SK-N-SH (cell line): Measurements from ENCODE around the gene TM9SF2. TPM values are rescaled to one million over a fixed set of nuclear protein-coding genes. Genes with fewer than 3 reads are reported as not detected.

Experiments
- CTCF ChIA-PET: fragments of 300-600, 350-600 bp; formaldehyde crosslinking; extraction: SDS; loops from one replicate; lab custom pipeline; 2021; lab: Yijun Ruan, JAX
- POLR2A ChIA-PET: fragments of 350-600 bp; sonication (Branson Sonifier 250); formaldehyde crosslinking; extraction: SDS; loops from one replicate; lab custom pipeline; 2020; ENCODE audit warnings: antibody characterized with exemption, inconsistent platforms; lab: Yijun Ruan, JAX
- DNase-seq: peaks from one replicate; pipeline ENCODE4 v3.0.0; 2012
- H2AFZ ChIP-seq: fragments of 200-600 bp; sonication (generic); 2 replicates; pipeline ENCODE4 v1.8.1; 2016; ENCODE audit warnings: antibody characterized with exemption, mild to moderate bottlenecking, low read depth
- H3F3A ChIP-seq: fragments of 200-600 bp; sonication (generic); replicated peaks from 2 replicates; pipeline ENCODE3; 2016; ENCODE audit warnings: antibody characterized with exemption, mild to moderate bottlenecking; ENCODE audit not compliant: insufficient read depth
- H3K27ac ChIP-seq, 2 experiments: fragments of 200-500 bp in 1 of 2; fragments of 200-600 bp in 1 of 2; sonication (Bioruptor generic) in 1 of 2; sonication (generic), shearing (Covaris generic) in 1 of 2; 2 replicates each; pipeline versions ENCODE4 v1.5.1 to v1.6.1; 2014 to 2016; ENCODE audit warnings: low read depth in 2 of 2, inconsistent platforms in 1 of 2, low read length in 1 of 2, mild to moderate bottlenecking in 1 of 2, mixed read lengths in 1 of 2
- H3K27me3 ChIP-seq: fragments of 200-600 bp; sonication (generic), shearing (Covaris generic); 2 replicates; pipeline ENCODE4 v1.6.1; 2016; ENCODE audit warnings: mixed run types; ENCODE audit not compliant: insufficient read depth
- H3K36me3 ChIP-seq, 2 experiments: fragments of 200-500 bp in 1 of 2; fragments of 200-600 bp in 1 of 2; sonication (Bioruptor generic) in 1 of 2; sonication (generic) in 1 of 2; replicated peaks in 1 of 2; 2 replicates each; pipeline versions ENCODE3 to v1.5.1; 2014 to 2016; ENCODE audit warnings: low read length in 1 of 2, mild to moderate bottlenecking in 1 of 2; ENCODE audit not compliant: insufficient read depth in 2 of 2, control insufficient read depth in 1 of 2
- H3K4me1 ChIP-seq, 2 experiments: fragments of 200-500 bp in 1 of 2; fragments of 200-600 bp in 1 of 2; sonication (Bioruptor generic) in 1 of 2; sonication (generic), shearing (Covaris generic) in 1 of 2; 2 replicates each; pipeline versions ENCODE4 v1.5.1 to v1.6.1; 2014 to 2016; ENCODE audit warnings: low read depth in 1 of 2, low read length in 1 of 2, mixed run types in 1 of 2; ENCODE audit not compliant: insufficient read depth in 2 of 2, control insufficient read depth in 1 of 2
- H3K4me2 ChIP-seq: fragments of 200-600 bp; sonication (generic), shearing (Covaris generic); 2 replicates; pipeline ENCODE4 v1.6.1; 2017; ENCODE audit warnings: mixed run types
- H3K4me3 ChIP-seq, 2 experiments: fragments of 200-500 bp in 1 of 2; fragments of 200-600 bp in 1 of 2; sonication (Bioruptor generic) in 1 of 2; sonication (generic), shearing (Covaris generic) in 1 of 2; 2 replicates each; pipeline versions ENCODE4 v1.5.1 to v1.8.1; 2014 to 2016; ENCODE audit warnings: low read depth in 2 of 2, inconsistent platforms in 1 of 2, low read length in 1 of 2, mild to moderate bottlenecking in 1 of 2, mixed read lengths in 1 of 2, moderate library complexity in 1 of 2
- H3K79me2 ChIP-seq: fragments of 200-600 bp; sonication (generic); 2 replicates; pipeline ENCODE4 v1.8.1; 2017; ENCODE audit warnings: mild to moderate bottlenecking; ENCODE audit not compliant: insufficient read depth
- H3K9ac ChIP-seq: fragments of 200-600 bp; sonication (generic); 2 replicates; pipeline ENCODE4 v1.6.1; 2017; ENCODE audit warnings: mixed run types
- H3K9me2 ChIP-seq: fragments of 200-600 bp; sonication (generic); 2 replicates; pipeline ENCODE4 v1.6.1; 2017; ENCODE audit warnings: mixed run types
- H3K9me3 ChIP-seq: fragments of 200-600 bp; sonication (generic); 2 replicates; pipeline ENCODE4 v1.6.1; 2017; ENCODE audit warnings: mixed run types, mild to moderate bottlenecking, moderate library complexity
- H4K20me1 ChIP-seq: fragments of 200-600 bp; sonication (generic); 2 replicates; pipeline ENCODE4 v1.6.1; 2017; ENCODE audit warnings: mild to moderate bottlenecking, mixed run types; ENCODE audit not compliant: insufficient read depth
- ELF1 ChIP-seq: IDR thresholded peaks from 2 replicates; pipeline ENCODE4 v1.4.0; 2012
- FOXM1 ChIP-seq: IDR thresholded peaks from 2 replicates; pipeline ENCODE4 v1.4.0; 2012; ENCODE audit warnings: low read depth, mild to moderate bottlenecking
- GABPA ChIP-seq: IDR thresholded peaks from 2 replicates; pipeline ENCODE4 v1.4.0; 2012; ENCODE audit warnings: low read depth, mild to moderate bottlenecking
- GATA2 ChIP-seq: sonication (generic); formaldehyde crosslinking; IDR thresholded peaks from 2 replicates; pipeline ENCODE4 v1.5.0; 2020; ENCODE audit warnings: mild to moderate bottlenecking, missing genetic modification reagents
- MEF2A ChIP-seq: IDR thresholded peaks from 2 replicates; pipeline ENCODE4 v1.4.0; 2012; ENCODE audit warnings: low read depth, borderline replicate concordance
- MXI1 ChIP-seq: IDR thresholded peaks from 2 replicates; pipeline ENCODE4 v1.6.1; 2012; ENCODE audit warnings: mild to moderate bottlenecking, low read depth, low read length, improper control_type of control experiment
- POLR2AphosphoS5 ChIP-seq: IDR thresholded peaks from 2 replicates; pipeline ENCODE4 v1.6.1; 2012; ENCODE audit warnings: low read depth, low read length
- RFX5 ChIP-seq: IDR thresholded peaks from 2 replicates; pipeline ENCODE4 v1.6.1; 2012; ENCODE audit warnings: mild to moderate bottlenecking, improper control_type of control experiment, low read length
- TAF1 ChIP-seq: IDR thresholded peaks from 2 replicates; pipeline ENCODE4 v1.6.1; 2012; ENCODE audit warnings: low read depth, mild to moderate bottlenecking, low read length, moderate library complexity, borderline replicate concordance
- TCF12 ChIP-seq: IDR thresholded peaks from 2 replicates; pipeline ENCODE4 v1.4.0; 2012
- YY1 ChIP-seq: IDR thresholded peaks from 2 replicates; pipeline ENCODE4 v1.4.0; 2012; ENCODE audit warnings: low read depth, mild to moderate bottlenecking
- ZBTB33 ChIP-seq: IDR thresholded peaks from 2 replicates; pipeline ENCODE4 v1.4.0; 2012; ENCODE audit warnings: low read depth, borderline replicate concordance
- WGBS: methylation state at CpG from one replicate; pipeline ENCODE4 v1.1.6; 2017; ENCODE audit warnings: low lambda C conversion rate; 5-methylcytosine and 5-hydroxymethylcytosine counted together
- polyA plus RNA-seq, 3 experiments: library from polyadenylated mRNA; depleted of rRNA; stranded (reverse); fragments of >200 nt; gene quantifications; 2 replicates each; pipeline ENCODE4 v1.2.3, GENCODE V29; 2012
- TF ChIP-seq, protein P1 (sequence below): IDR thresholded peaks from 2 replicates; pipeline ENCODE4 v1.4.0; 2012; ENCODE audit warnings: low read depth, borderline replicate concordance

Gene TM9SF2
- polyA plus RNA-seq, 1 of the 3 experiments (the other 2 are of a cell fraction), result 49.8 TPM

DNA sequence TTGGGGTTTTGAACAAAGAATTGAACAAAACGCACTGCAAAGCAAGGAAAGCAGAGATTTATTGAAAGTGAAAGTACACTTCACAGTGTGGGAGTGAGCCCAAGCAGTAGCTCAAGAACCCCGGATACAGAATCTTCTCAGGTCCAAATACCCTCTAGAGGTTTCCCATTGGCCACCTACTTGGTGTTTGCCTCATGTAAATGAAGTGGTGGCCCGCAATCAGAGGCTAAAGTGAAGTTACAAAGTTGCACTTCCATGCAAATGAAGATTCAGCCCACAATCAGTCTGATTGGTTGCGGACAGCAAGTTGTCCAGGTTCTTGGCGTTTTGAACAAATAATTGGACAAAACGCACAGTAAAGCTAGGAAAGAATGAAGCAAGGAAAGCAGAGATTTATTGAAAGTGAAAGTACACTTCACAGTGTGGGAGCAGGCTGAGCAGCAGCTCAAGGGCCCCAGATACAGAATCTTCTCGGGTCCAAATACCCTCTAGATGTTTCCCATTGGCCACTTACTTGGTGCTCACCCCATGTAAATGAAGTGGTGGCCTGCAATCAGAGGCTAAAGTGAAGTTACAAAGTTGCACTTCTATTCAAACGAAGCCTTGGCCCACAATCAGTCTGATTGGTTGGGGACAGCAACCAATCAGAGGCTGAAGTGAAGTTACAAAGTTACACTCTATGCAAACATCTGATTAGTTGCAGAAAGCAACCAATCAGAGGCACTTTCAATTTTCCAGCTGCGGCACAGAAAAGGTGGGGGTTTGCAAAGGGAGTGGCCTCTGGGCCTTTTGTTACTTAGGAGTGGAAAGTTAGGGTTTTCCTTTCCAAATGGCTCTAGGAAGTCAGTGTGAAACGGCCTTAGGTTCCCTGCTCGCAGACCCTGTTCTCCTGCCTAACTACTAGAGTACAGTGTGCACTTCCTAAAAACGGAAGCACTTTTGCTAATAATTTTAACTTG, 4.8 kb upstream of the TM9SF2 start:
- peak overlapping the region; percentile 36 to 51; a peak in 3 of 4 replicates for H3K4me3 ChIP-seq
- TF ChIP-seq, protein P1, sequence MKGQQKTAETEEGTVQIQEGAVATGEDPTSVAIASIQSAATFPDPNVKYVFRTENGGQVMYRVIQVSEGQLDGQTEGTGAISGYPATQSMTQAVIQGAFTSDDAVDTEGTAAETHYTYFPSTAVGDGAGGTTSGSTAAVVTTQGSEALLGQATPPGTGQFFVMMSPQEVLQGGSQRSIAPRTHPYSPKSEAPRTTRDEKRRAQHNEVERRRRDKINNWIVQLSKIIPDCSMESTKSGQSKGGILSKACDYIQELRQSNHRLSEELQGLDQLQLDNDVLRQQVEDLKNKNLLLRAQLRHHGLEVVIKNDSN, result no peak
- TF ChIP-seq ELF1 (no peak), YY1 (no peak), RFX5 (no peak), TCF12 (no peak), MEF2A (no peak), POLR2AphosphoS5 (peak; percentile 40; the same call in 1 of the 2 replicates), ZBTB33 (no peak), GABPA (no peak), FOXM1 (no peak), TAF1 (peak; percentile 32; the same call in 1 of the 2 replicates), MXI1 (no peak), GATA2 (CRISPR knock-in tag) (no peak)
- DNase-seq, result no peak
- no peaks in the 10 kb centered on the region for H3K9me2 ChIP-seq
- H3K4me1 ChIP-seq, result peaks cover 0 to 13% of the 10 kb centered on the region in 2 experiments; a peak in 1 of 4 replicates
- H3K27me3 ChIP-seq, result no peaks in the 10 kb centered on the region
- H3K36me3 ChIP-seq, result no peaks in the 10 kb centered on the region
- H3K27ac ChIP-seq, result peak overlapping the region in 1 of 2 experiments; percentile 55; a peak in 2 of 4 replicates
- H3K79me2 ChIP-seq, result peaks cover 3% of the 10 kb centered on the region
- H3F3A ChIP-seq, result peaks cover 11% of the 10 kb centered on the region
- WGBS, result 78% methylated on average over 12 of the region's 12 CpGs
- peak overlapping the region; percentile 79 for H3K4me2 ChIP-seq
- ChIA-PET POLR2A (no interaction called here), CTCF (interaction anchor here (0.9 kb wide), 1 partner anchor 39 kb away, joined by 3 read pairs; no protein-coding TSS in a partner anchor)
- peak overlapping the region; percentile 15; the same call in 1 of the 2 replicates for H3K9ac ChIP-seq
- no peaks in the 10 kb centered on the region for H4K20me1 ChIP-seq
- peak overlapping the region; percentile 92 for H2AFZ ChIP-seq
- H3K9me3 ChIP-seq, result no peaks in the 10 kb centered on the region
